LNCAP (cell line): ENCODE data around the gene TLE6.

Experiments used
- CTCF ChIP-seq: fragments of 450-650 bp; IDR thresholded peaks from 2 replicates; pipeline ENCODE4 v1.5.1; 2017; ENCODE audit warnings: mild to moderate bottlenecking

TLE6 gene

GRCh38 chr19:3034656-3035541 is 57.5 kb downstream of the TLE6 start:
- TF ChIP-seq CTCF = no peak

DNA sequence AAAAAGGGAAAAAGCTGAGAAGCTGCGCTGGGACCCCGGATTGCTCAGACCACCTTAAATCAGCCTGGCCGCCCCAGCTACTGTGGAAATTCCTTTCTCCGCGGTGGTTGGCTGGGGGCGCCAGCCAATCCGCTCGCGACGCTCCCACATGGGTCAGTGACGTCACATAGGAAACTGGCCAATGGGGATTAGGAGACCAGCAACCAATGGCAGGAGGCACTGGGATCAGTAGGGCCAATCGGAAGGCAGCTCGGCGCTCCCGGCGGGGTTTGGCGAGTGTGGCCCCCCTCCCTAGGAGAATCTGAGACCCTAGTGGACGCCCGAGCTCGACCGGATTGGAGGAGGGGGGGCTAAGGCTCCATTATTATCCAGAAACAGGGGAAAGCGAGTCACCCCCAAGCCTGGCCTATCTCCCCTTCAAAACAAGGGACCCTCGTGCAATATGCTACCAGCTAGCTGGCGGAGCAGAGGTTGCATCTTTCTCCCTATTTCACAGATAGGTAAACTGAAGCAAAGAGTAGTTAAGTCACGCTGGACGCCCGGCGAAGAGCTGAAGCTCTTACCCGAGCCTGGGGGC is 58.3 kb downstream of the TLE6 start:
- no peak for TF ChIP-seq CTCF

- TF ChIP-seq CTCF = no peak
Measured at GRCh38 chr19:3036119-3036976, 59.0 kb downstream of the TLE6 start.

- TF ChIP-seq CTCF = no peak
Measured at GRCh38 chr19:3038214-3038613, 60.9 kb downstream of the TLE6 start.

DNA sequence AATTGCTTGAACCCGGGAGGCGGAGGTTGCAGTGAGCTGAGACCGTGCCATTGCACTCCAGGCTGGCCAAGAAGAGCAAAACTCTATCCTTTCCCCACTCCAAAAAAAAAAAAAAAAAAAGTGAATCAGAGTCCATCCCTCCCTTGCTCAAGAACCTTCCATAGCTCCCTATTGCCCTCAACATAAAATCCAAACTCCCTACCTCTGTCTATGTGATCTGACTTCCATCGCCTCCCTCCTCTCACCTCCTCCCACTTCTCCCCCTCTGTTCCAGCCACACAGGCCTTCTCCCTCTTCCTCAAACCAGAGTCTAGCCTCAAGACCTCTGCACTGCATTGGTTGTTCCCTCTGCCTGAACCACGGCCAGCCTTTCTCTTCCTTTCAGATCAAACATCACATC is 61.8 kb downstream of the TLE6 start:
- no peak for TF ChIP-seq CTCF

GRCh38 chr19:3039641-3040077 is 62.3 kb downstream of the TLE6 start:
- no peak for TF ChIP-seq CTCF

- TF ChIP-seq CTCF = no peak
Measured at GRCh38 chr19:3041327-3041726, 64.0 kb downstream of the TLE6 start.
